ENCODE data around the gene AGTRAP. TPM values are rescaled to one million over a fixed set of nuclear protein-coding genes. Genes with fewer than 3 reads are reported as not detected.

Gene AGTRAP
- total and polyA plus RNA-seq, 9 of the 15 experiments (the other 6 are each of a cell fraction or from before 2014, with no cell fraction given), result 26.8 to 105 (median 57.5) TPM

- TF ChIP-seq CLOCK (CRISPR knock-in tag; IDR thresholded peaks at IDR 0.05; ENCODE audit: borderline replicate concordance) (no peak), MXI1 (IDR thresholded peaks at IDR 0.05; ENCODE audit: low read depth, low read length) (no peak), SREBF2 (CRISPR knock-in tag; IDR thresholded peaks at IDR 0.05) (no peak), ZNF436 (CRISPR knock-in tag; IDR thresholded peaks at IDR 0.05) (no peak), JUNB (CRISPR knock-in tag; conservative IDR thresholded peaks at IDR 0.05) (no peak), RUNX1 (IDR thresholded peaks at IDR 0.05; ENCODE audit: low read depth) (no peak), HMBOX1 (IDR thresholded peaks at IDR 0.05) (no peak), ZNF354B (CRISPR knock-in tag; IDR thresholded peaks at IDR 0.05) (no peak), NCOR1 (IDR thresholded peaks at IDR 0.05) (no peak), VEZF1 (CRISPR knock-in tag; IDR thresholded peaks at IDR 0.05) (peak; percentile 58), NKRF (IDR thresholded peaks at IDR 0.05; ENCODE audit: borderline replicate concordance) (0 out of 2 replicates have a peak, but pooled peaks have one; percentile 26), SNRNP70 (optimal IDR thresholded peaks at IDR 0.05; ENCODE audit: low read depth, low read length) (no peak), ZNF23 (CRISPR knock-in tag; IDR thresholded peaks at IDR 0.05) (no peak), CHD1 (IDR thresholded peaks at IDR 0.05; ENCODE audit: low read length) (no peak), NFE2 (IDR thresholded peaks at IDR 0.05; ENCODE audit: low read depth) (no peak), ZFX (CRISPR knock-in tag; IDR thresholded peaks at IDR 0.05) (peak; percentile 42), PHB2 (IDR thresholded peaks at IDR 0.05; ENCODE audit: low read depth) (no peak), DDX20 (tag; IDR thresholded peaks at IDR 0.05; ENCODE audit: low read depth) (no peak), SIN3A (IDR thresholded peaks at IDR 0.05; ENCODE audit: borderline replicate concordance in 2 of 2, control insufficient read depth in 1 of 2, low read depth in 2 of 2, low read length in 2 of 2) (peak; percentile 60 to 83; a peak in 2 of 4 replicates), FOXO4 (CRISPR knock-in tag; IDR thresholded peaks at IDR 0.05) (no peak)
These were observed 4.1 kb upstream of the AGTRAP start (continued) for GRCh38 chr1:11731691-11732283.
